ENCODE data around the gene CAPN5.

CAPN5 gene

GRCh38 chr11:77053217-77054015, 13.4 kb upstream of the CAPN5 start:
- Histone ChIP-seq H3K4me3 (replicated peaks; ENCODE audit: insufficient read depth, low read length) (no peak overlapping the region), H3K27me3 (ENCODE audit: insufficient read depth, poor library complexity, severe bottlenecking) (no peaks in the 10 kb centered on the region), H3K27ac (replicated peaks) (no peak overlapping the region)
- TF ChIP-seq GABPA (IDR thresholded peaks at IDR 0.05; ENCODE audit: low read depth) (no peak), POLR2AphosphoS5 (IDR thresholded peaks at IDR 0.05; ENCODE audit: low read depth) (no peak), REST (IDR thresholded peaks at IDR 0.05; ENCODE audit: insufficient replicate concordance, low read depth) (no peak), CTCF (IDR thresholded peaks at IDR 0.05; ENCODE audit: insufficient read depth, low read length) (no peak), SPI1 (IDR thresholded peaks at IDR 0.05; ENCODE audit: borderline replicate concordance, low read depth) (no peak)
- no peak for DNase-seq (ENCODE audit: low read depth in 1 of 2, low spot score in 1 of 2)

GRCh38 chr11:77054084-77054483, 12.7 kb upstream of the CAPN5 start:
- Histone ChIP-seq H3K27ac (replicated peaks) (no peak overlapping the region), H3K27me3 (ENCODE audit: insufficient read depth, poor library complexity, severe bottlenecking) (no peaks in the 10 kb centered on the region), H3K4me3 (replicated peaks; ENCODE audit: insufficient read depth, low read length) (no peak overlapping the region)
- no peak for TF ChIP-seq REST (IDR thresholded peaks at IDR 0.05; ENCODE audit: insufficient replicate concordance, low read depth)
- DNase-seq (ENCODE audit: low read depth in 1 of 2, low spot score in 1 of 2) = no peak

GRCh38 chr11:77055101-77055561, 11.6 kb upstream of the CAPN5 start:
- Histone ChIP-seq H3K4me3 (replicated peaks; ENCODE audit: insufficient read depth, low read length) (no peak overlapping the region), H3K27me3 (ENCODE audit: insufficient read depth, poor library complexity, severe bottlenecking) (no peaks in the 10 kb centered on the region), H3K27ac (replicated peaks) (no peak overlapping the region)
- no peak for DNase-seq (ENCODE audit: low read depth in 1 of 2, low spot score in 1 of 2)
- no peak for TF ChIP-seq REST (IDR thresholded peaks at IDR 0.05; ENCODE audit: insufficient replicate concordance, low read depth)
- TF ChIP-seq GABPA (IDR thresholded peaks at IDR 0.05; ENCODE audit: low read depth) = no peak
- no peak for TF ChIP-seq POLR2AphosphoS5 (IDR thresholded peaks at IDR 0.05; ENCODE audit: low read depth)
- TF ChIP-seq CTCF (IDR thresholded peaks at IDR 0.05; ENCODE audit: insufficient read depth, low read length) = no peak

Data from HL-60 (cell line).